K562 (cell line): ENCODE data around the gene CNOT4. TPM values are rescaled to one million over a fixed set of nuclear protein-coding genes. Genes with fewer than 3 reads are reported as not detected.

Experiments used
- BRCA1 ChIP-seq, 2 experiments: fragments of 450-650 bp in 1 of 2; sonication (generic) in 1 of 2; formaldehyde crosslinking in 1 of 2; IDR thresholded peaks; 2 replicates each; pipeline versions ENCODE4 v1.5.0 to v1.6.1; 2017 to 2020; ENCODE audit warnings: mild to moderate bottlenecking in 1 of 2, missing genetic modification reagents in 1 of 2
- BRD9 ChIP-seq: fragments of 450-650 bp; IDR thresholded peaks from 2 replicates; pipeline ENCODE4 v1.6.1; 2018; ENCODE audit warnings: low read depth; ENCODE audit not compliant: partially characterized antibody
- C11orf30 ChIP-seq: fragments of 450-650 bp; IDR thresholded peaks from 2 replicates; pipeline ENCODE4 v1.6.1; 2016; ENCODE audit warnings: low read depth, mild to moderate bottlenecking
- CBX3 ChIP-seq, 2 experiments: IDR thresholded peaks; 1 replicate in 1 of 2; 2 replicates in 1 of 2; pipeline ENCODE4 v1.6.1; 2012; ENCODE audit warnings: inconsistent platforms in 2 of 2, low read length in 2 of 2, borderline replicate concordance in 1 of 2, control low read depth in 1 of 2
- DNMT1 ChIP-seq: fragments of 450-650 bp; IDR thresholded peaks from 2 replicates; pipeline ENCODE4 v1.6.1; 2016; ENCODE audit warnings: antibody characterized with exemption, mild to moderate bottlenecking
- JUN ChIP-seq, 2 experiments: sonication (generic) in 1 of 2; formaldehyde crosslinking in 1 of 2; IDR thresholded peaks; 2 replicates each; pipeline versions ENCODE4 v1.6.1 to v1.8.0; 2012 to 2022; ENCODE audit warnings: borderline replicate concordance in 2 of 2, mild to moderate bottlenecking in 2 of 2, improper control_type of control experiment in 1 of 2, low read depth in 1 of 2, low read length in 1 of 2, missing genetic modification reagents in 1 of 2
- POLR2A ChIP-seq: fragments of 450-650 bp; conservative IDR thresholded peaks from 2 replicates; pipeline ENCODE4 v1.6.1; 2016
- POLR2AphosphoS5 ChIP-seq: IDR thresholded peaks from 2 replicates; pipeline ENCODE4 v1.6.1; 2011; ENCODE audit warnings: mild to moderate bottlenecking, low read depth, low read length, moderate library complexity; ENCODE audit not compliant: control insufficient read depth, insufficient read depth
- SIX5 ChIP-seq, 2 experiments: IDR thresholded peaks; 2 replicates each; pipeline ENCODE4 v1.6.1; 2011; ENCODE audit warnings: low read length in 2 of 2, borderline replicate concordance in 1 of 2, low read depth in 1 of 2, mild to moderate bottlenecking in 1 of 2, moderate library complexity in 1 of 2; ENCODE audit not compliant: insufficient read depth in 1 of 2
- SMARCE1 ChIP-seq: fragments of 450-650 bp; IDR thresholded peaks from 2 replicates; pipeline ENCODE4 v1.7.1; 2016; ENCODE audit warnings: mild to moderate bottlenecking
- SNRNP70 ChIP-seq: fragments of 200-400 bp; formaldehyde crosslinking; optimal IDR thresholded peaks from 2 replicates; pipeline ENCODE3; 2017; ENCODE audit warnings: low read depth, low read length
- SP2 ChIP-seq: IDR thresholded peaks from 2 replicates; pipeline ENCODE4 v1.6.1; 2011; ENCODE audit warnings: mild to moderate bottlenecking, low read depth, low read length, moderate library complexity; ENCODE audit not compliant: poor library complexity, severe bottlenecking; ENCODE audit errors: extremely low read depth
- polyA plus RNA-seq, 8 experiments: library from polyadenylated mRNA; depleted of rRNA in 4 of 8; stranded (reverse) in 5 of 8; unstranded in 3 of 8; fragments of >200 nt; fragmentation: Nextera tagmentation in 2 of 8; fragmentation: Illumina TruSeq in 1 of 8; extraction: Ambion mirVana in 2 of 8; extraction: Trizol in 1 of 8; gene quantifications; 2 replicates each; pipeline versions ENCODE4 v1.2.1 to v1.2.3, GENCODE V29; 2011 to 2014; ENCODE audit warnings: inconsistent platforms in 1 of 8, missing spikeins in 1 of 8
- total RNA-seq, 7 experiments: library from RNA; depleted of rRNA in 6 of 7; stranded (reverse); fragments of >200 nt in 6 of 7; fragmentation: Illumina TruSeq in 2 of 7; extraction: Trizol in 2 of 7; gene quantifications; 2 replicates each; pipeline versions ENCODE4 v1.2.1 to v1.2.3, GENCODE V29; 2011 to 2021; ENCODE audit warnings: low replicate concordance in 1 of 7
- TF ChIP-seq, protein P1 (sequence below): IDR thresholded peaks from 2 replicates; pipeline ENCODE4 v1.6.1; 2012; ENCODE audit warnings: low read depth, low read length, improper control_type of control experiment, borderline replicate concordance
- TF ChIP-seq, protein P2 (sequence below): fragments of 450-650 bp; IDR thresholded peaks from 2 replicates; pipeline ENCODE4 v1.6.1; 2016
- TF ChIP-seq, protein P3 (sequence below): sonication (generic); formaldehyde crosslinking; IDR thresholded peaks from 2 replicates; pipeline ENCODE4 v1.8.0; 2022; ENCODE audit warnings: mild to moderate bottlenecking, missing genetic modification reagents
- TF ChIP-seq, protein P4 (sequence below): fragments of 450-650 bp; IDR thresholded peaks from 2 replicates; pipeline ENCODE4 v1.6.1; 2016; ENCODE audit warnings: antibody characterized with exemption

The CNOT4 gene
- total and polyA plus RNA-seq, 9 of the 15 experiments (the other 6 are each of a cell fraction or from before 2014, with no cell fraction given) = 8.6 to 24.1 (median 15.4) TPM

DNA sequence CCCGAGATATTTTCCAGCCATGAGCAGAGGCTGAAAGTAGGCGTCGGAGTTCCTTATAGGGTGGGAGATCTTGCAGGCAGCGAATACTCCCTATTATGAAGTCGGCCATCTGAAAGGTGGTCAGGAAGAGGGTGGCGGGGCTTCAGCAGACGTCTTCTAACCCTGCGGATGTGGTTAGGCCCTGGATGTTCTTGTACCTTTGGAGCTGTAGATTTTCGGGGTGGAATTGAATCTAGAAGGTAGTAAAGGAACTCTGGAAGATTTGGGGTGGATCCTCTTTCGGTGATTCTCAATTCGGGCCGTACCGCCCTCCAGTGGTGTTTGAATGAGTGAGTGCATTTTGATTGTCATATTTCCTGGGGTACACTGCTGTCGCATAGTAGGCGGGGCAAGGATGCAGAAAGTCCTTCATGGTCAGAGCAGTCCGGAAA lies 48.5 kb upstream of the CNOT4 start (continued):
- TF ChIP-seq SIX5 (IDR thresholded peaks at IDR 0.05; ENCODE audit: borderline replicate concordance in 1 of 2, insufficient read depth in 1 of 2, low read depth in 1 of 2, low read length in 2 of 2) (no peak), SP2 (no peak), POLR2A (peak; percentile 56), CBX3 (IDR thresholded peaks at IDR 0.05; ENCODE audit: borderline replicate concordance in 1 of 2, low read length in 2 of 2) (peak in 1 of 2 experiments; percentile 76; a peak in 1 of 3 replicates), DNMT1 (no peak), SMARCE1 (0 out of 2 replicates have a peak, but pooled peaks have one; percentile 32), C11orf30 (no peak), POLR2AphosphoS5 (peak; percentile 84), BRCA1 (IDR thresholded peaks at IDR 0.05) (no peak), BRCA1 (CRISPR knock-in tag; IDR thresholded peaks at IDR 0.05) (no peak), SNRNP70 (peak; percentile 49), JUN (IDR thresholded peaks at IDR 0.05; ENCODE audit: borderline replicate concordance, low read depth, low read length) (no peak), JUN (CRISPR knock-in tag; IDR thresholded peaks at IDR 0.05; ENCODE audit: borderline replicate concordance) (no peak), BRD9 (peak; percentile 93)
- TF ChIP-seq, protein P1, sequence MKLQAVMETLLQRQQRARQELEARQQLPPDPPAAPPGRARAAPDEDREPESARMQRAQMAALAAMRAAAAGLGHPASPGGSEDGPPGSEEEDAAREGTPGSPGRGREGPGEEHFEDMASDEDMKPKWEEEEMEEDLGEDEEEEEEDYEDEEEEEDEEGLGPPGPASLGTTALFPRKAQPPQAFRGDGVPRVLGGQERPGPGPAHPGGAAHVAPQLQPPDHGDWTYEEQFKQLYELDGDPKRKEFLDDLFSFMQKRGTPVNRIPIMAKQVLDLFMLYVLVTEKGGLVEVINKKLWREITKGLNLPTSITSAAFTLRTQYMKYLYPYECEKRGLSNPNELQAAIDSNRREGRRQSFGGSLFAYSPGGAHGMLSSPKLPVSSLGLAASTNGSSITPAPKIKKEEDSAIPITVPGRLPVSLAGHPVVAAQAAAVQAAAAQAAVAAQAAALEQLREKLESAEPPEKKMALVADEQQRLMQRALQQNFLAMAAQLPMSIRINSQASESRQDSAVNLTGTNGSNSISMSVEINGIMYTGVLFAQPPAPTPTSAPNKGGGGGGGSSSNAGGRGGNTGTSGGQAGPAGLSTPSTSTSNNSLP = peak; percentile 87; the same call in 1 of the 2 replicates
- TF ChIP-seq, protein P2, sequence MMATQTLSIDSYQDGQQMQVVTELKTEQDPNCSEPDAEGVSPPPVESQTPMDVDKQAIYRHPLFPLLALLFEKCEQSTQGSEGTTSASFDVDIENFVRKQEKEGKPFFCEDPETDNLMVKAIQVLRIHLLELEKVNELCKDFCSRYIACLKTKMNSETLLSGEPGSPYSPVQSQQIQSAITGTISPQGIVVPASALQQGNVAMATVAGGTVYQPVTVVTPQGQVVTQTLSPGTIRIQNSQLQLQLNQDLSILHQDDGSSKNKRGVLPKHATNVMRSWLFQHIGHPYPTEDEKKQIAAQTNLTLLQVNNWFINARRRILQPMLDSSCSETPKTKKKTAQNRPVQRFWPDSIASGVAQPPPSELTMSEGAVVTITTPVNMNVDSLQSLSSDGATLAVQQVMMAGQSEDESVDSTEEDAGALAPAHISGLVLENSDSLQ = peak; percentile 64
- TF ChIP-seq, protein P3, sequence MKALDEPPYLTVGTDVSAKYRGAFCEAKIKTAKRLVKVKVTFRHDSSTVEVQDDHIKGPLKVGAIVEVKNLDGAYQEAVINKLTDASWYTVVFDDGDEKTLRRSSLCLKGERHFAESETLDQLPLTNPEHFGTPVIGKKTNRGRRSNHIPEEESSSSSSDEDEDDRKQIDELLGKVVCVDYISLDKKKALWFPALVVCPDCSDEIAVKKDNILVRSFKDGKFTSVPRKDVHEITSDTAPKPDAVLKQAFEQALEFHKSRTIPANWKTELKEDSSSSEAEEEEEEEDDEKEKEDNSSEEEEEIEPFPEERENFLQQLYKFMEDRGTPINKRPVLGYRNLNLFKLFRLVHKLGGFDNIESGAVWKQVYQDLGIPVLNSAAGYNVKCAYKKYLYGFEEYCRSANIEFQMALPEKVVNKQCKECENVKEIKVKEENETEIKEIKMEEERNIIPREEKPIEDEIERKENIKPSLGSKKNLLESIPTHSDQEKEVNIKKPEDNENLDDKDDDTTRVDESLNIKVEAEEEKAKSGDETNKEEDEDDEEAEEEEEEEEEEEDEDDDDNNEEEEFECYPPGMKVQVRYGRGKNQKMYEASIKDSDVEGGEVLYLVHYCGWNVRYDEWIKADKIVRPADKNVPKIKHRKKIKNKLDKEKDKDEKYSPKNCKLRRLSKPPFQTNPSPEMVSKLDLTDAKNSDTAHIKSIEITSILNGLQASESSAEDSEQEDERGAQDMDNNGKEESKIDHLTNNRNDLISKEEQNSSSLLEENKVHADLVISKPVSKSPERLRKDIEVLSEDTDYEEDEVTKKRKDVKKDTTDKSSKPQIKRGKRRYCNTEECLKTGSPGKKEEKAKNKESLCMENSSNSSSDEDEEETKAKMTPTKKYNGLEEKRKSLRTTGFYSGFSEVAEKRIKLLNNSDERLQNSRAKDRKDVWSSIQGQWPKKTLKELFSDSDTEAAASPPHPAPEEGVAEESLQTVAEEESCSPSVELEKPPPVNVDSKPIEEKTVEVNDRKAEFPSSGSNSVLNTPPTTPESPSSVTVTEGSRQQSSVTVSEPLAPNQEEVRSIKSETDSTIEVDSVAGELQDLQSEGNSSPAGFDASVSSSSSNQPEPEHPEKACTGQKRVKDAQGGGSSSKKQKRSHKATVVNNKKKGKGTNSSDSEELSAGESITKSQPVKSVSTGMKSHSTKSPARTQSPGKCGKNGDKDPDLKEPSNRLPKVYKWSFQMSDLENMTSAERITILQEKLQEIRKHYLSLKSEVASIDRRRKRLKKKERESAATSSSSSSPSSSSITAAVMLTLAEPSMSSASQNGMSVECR (CRISPR knock-in tag) = peak; percentile 3; the same call in 1 of the 2 replicates
- TF ChIP-seq, protein P4, sequence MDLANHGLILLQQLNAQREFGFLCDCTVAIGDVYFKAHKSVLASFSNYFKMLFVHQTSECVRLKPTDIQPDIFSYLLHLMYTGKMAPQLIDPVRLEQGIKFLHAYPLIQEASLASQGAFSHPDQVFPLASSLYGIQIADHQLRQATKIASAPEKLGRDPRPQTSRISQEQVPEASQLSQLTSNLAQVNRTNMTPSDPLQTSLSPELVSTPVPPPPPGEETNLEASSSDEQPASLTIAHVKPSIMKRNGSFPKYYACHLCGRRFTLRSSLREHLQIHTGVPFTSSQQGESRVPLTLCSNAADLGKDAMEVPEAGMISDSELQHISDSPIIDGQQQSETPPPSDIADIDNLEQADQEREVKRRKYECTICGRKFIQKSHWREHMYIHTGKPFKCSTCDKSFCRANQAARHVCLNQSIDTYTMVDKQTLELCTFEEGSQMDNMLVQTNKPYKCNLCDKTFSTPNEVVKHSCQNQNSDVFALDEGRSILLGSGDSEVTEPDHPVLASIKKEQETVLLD = 0 out of 2 replicates have a peak, but pooled peaks have one; percentile 9
